ENCODE results near the gene LCE1C.

Gene LCE1C

DNA sequence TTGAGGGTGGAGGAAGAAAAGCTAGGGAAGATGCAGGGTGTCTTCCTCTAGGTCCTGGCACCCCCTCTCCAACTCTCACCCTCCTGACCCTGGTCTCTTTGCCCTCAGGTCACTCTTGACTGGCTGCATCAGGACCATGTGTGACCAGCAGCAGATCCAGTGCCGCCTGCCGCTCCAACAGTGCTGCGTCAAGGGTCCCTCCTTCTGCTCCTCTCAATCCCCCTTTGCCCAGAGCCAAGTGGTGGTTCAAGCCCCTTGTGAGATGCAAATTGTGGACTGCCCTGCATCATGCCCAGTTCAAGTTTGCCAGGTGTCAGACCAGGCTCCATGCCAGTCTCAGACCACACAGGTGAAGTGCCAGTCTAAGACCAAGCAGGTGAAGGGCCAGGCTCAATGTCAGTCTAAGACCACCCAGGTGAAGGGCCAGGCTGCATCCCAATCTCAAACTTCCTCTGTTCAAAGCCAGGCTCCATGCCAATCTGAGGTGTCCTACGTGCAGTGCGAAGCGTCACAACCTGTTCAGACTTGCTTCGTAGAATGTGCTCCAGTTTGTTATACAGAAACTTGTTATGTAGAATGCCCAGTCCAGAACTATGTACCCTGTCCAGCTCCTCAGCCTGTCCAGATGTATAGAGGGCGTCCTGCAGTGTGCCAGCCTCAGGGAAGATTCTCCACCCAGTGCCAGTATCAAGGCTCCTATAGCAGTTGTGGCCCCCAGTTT, 46.8 kb downstream of the LCE1C start:
- no peak for DNase-seq

DNA sequence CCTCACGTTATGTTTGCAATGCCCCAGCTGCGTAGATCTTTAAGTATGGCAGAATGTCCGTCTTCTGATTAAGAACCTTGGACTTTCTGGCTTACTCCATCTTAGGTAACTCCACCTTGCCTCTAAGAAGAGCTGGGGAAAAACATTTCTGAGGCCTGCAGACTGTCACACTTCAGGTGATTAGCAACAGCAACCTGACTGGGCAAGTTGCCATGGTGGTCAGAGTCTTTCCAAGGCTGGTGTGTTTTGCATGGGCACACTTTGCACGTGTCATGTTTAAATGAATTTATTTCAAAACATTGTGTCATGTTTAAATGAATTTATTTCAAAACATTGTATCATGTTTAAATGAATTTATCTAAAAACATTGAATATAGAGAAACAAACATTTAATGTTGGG, 47.8 kb downstream of the LCE1C start:
- DNase-seq, result no peak

DNA sequence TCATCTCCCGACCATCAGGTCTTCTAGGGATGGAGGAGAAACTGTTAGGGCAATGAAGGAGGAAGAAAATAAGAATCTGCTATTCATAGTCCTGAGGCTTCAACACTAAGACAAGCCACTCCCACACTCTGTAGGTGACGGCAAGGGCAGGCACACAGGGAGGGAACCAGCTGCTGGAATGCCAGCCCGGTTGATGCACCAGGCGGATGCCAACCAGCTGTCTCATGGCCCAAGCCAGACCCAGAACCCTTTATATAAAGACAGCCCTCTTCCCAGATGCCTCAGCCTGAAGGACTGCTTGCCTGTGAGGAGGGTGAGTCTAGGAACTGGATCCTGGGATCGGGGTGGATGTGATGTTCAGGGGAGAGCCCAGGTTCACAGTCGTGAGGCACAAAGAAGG, 48.7 kb downstream of the LCE1C start, which contains the start of gene KPRP:
Gene KPRP (plus strand): TSS at position 279 of the 400 bp plus-strand sequence. CDS start 1,564 bp downstream, outside the sequence.
- DNase-seq, result no peak

- no peak for DNase-seq
These were observed 49.6 kb downstream of the LCE1C start for GRCh38 chr1:152756872-152757271.

All from NCI-H2227 treated with DMSO at 0.1 percent for 48 hours (cell line).